HG03103 (cell line): Measurements from ENCODE around the gene PATZ1.

Source experiments
- ATAC-seq: cut with Tn5 transposase; IDR thresholded peaks from one replicate; pipeline ENCODE4 v1.9.1; 2021; ENCODE audit warnings: low read depth; ENCODE audit not compliant: unreplicated experiment

PATZ1 gene

DNA sequence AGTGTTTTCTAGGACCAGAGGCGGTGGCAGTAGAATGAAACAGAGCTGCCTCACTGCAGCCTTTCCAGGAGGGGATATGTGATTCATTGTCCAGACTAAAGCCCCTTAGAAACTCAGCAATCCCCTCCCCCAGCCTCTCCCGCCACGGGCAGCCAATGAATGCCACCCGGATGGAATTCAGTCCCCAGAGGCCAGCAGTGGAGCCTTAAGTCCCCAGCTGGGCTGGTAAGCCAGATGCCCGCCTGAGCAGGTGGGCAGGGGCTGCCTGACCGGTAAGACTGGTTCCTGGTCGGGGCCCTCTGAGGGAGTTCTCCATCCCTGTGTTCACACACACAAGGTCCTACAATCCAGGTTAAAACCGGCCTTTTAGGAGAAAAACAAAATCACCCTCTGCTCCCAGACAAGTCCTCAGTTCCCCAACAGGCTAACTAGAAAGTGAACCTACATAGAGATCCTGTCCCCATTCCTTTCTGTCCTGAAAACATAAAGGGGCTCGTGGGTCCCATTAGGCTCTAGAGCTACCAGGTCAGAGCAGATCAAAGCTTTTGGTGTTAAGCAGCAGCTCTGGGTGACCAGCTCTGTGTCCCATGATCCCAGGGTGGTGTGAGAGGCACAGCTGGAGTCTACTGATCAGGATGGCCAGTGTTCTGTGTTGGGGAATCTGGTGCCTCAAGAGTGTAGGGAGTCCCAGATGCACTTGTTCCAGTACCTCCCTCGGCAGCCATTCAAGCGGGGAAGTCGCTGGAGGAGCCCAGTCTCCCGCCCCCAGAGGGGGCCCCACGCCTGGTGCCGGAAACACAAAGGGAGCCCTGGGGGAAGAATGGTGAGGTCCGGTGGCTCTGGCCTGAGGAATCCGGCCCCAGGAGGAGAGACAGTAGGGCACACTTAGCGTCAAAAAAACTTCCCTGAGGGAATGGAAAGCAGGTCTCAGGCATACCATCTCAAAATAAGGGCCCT is 2.6 kb downstream of the PATZ1 start:
- no peak for ATAC-seq

DNA sequence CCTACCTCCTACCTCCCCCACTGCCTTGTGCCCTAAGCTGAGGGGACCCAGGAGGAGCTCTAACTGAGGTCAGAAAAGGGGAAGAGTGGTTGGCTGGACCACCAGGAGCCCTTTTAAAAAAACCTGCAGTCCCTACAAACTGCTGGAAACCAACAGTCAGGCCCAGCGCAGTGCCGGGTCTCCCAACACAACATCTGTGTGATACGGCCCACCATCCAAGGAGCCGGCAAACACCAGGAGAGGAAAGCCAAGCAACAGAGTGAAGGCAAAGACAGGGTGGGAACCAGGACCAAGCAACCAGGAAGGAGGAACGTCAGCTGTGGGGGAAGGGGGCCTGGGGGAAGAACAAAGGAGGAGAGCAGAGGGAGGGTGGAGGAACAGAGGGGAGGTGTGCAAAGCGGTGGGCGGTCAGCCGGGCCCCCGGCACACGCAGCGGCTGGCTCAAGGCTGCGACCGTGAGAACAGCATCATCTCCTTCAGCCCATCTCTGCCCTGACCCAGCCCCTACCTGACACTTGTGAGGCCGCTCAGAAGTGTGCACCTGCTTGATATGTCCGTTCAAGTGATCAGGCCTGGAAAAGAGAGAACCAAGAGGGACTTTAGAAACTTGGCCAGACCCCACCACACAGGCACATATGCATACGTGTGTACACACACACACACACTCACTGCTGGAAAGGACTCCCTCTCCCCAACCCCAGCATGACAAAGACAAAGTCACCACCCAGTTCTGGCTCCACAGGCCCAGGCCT is 3.6 kb downstream of the PATZ1 start:
- no peak for ATAC-seq

DNA sequence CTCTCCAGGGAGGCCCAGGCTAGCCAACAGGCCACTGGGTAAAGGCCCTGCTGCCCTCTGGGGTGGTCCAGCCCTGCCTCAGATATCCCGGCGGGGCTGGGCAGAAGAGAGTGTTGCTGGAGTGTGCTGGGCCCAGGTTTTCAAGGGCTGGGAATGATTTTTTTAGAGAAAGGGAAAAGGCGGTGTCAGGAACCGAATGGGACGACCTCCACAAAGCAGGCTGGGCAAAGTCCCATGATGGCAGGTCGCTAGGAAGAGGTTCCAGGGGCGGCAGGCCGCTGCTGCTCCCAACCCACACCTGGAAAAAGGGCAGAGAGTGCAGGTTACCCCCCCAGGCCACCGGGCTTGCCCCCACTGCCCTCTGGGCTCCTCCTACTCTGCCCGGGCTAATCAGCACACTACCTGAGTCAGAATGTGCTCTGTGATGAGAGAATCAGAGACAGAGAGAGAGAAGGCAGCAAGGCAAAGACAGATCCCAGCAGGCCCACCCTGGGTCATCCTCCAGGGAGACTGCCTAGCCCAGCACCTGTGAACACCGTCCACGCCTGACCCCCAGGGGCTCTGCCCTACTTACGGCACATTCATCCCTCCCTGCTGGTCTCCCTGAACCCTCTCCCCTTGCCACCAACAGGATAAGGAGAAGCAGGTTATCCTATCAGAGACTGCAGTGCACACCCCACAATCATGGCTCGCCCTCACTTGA is 4.6 kb downstream of the PATZ1 start:
- no peak for ATAC-seq

DNA sequence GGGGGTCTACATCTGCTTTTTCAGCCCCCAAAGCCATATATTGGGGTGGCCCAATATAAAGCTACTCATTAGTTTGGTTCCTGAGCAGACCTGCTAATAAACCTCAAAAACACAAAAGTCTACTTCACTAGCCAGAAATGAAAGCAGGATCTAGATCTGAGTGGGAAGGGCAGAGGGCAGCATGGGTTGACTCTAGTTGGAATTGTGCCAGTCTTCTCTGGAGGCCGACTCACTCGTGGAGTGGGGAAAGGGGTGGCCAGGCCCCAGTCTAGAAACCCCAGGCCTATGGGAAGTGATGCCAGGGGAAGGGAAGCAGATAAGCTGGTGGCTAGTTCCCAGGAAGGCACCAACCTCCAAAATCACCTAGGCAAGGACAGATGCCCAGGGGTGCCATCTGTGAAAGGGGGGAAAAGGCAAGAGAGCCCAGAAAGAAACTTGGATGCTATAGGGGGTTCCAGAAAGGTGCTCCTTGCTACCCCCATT is 5.3 kb downstream of the PATZ1 start:
- ATAC-seq, result no peak

DNA sequence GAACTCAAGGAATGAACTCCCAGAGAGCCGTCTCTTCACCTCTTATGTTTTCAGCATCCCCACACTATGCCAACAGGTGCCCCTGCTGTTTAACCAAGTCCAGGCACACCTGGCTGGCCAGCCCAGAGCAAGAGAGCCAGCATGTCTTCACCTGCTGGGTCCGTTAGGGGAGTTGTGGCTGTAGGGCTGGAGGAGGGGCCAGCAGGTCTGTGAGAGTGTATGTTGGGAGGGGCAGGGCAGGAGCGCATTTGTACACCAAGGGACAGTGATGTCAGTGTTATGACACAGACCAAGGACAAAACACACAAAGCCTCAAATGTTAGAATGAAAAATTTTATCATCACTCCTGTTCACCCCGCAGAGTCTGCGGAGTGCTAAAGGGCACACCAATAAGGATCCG is 5.8 kb downstream of the PATZ1 start:
- ATAC-seq, result no peak

DNA sequence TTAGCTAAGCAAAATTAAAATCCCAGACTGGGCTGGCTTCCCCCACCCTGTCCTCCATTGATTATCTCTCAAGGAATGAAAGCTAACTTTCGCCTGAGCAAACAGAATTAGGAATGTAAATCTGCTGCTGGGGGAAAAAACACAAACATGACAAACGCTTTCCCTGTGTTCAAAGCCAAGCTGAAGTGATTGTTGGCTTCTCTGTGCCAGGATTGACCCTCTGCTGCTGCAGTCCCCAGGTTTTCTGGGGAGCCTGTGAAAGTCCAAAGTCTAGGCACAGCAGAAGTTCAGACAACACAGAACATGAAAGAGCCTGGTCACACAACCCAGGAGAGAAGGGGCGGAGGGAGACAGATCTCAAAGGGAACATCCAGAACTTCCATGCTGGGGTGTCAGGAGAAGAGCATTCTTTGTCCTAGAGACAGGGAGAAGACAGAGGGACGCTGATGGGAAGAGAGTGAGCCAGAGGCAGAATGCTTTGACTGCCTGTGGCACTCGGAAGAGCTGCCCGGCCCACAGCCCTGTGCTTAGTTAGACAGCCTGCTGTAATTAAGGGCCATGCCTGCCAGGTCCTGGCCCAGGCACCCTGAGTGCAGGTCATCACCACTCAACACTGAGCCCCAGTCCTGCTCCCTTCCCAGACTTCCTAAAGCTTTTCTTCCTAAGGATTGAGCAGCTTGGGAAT is 6.9 kb downstream of the PATZ1 start:
- ATAC-seq, result no peak

DNA sequence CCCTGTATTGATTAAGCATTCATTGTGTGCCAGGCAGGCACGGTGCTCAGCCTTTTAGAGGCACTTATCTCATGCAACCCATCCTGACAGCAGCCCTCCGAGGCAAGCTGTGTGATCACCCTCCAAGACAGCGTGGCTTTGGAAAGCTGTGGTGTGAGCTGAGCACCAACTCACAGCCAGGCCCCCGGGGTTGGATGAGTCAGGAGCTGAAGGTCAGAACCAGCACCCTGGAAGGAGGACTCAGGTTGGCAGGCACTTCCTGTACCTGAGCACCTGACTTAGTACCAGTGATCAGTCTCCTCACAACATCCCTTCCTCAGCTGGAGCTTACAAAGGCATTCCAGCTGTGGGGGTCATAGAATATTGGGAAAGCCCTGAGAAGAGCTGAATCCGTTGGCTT is 9.0 kb downstream of the PATZ1 start:
- no peak for ATAC-seq

DNA sequence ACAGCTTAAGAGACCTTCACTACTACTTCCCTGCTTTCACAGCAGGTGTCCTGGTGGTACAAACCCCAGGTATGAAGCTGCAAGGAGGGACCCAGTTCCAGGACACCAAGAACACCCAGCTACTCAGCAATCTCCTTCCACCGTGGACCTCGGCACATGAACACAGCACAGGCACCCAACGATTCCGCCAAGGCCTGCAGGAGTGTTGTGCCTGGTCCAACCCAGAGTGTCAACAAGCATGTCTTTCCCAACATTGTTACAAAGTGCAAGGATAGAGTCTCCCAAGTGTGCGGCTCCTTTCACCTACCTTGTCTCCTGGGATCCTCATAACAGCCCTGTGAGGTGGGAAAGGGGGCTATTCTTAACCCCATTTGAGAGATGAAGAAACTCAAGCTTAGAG is 11.8 kb downstream of the PATZ1 start:
- no peak for ATAC-seq

DNA sequence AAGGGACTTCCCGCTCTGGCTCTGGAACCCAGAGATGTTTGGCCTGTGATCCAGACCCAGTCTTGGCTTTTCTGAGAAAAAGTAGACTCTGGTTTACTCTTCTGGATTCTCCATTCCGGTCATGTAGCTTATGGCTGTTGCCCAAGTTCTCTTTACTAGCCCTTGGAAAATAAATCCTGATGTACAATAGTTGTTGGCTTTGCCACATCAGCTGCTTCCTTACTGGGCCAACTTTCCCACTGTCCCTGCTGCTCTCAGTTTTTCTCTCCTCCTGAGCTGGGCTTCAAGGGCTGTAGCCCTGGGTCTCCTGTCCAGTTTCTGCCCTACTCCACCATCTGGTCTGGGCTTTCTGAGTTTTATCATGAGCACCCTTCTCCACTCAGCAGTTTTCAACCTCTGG is 12.5 kb downstream of the PATZ1 start:
- ATAC-seq, result no peak

DNA sequence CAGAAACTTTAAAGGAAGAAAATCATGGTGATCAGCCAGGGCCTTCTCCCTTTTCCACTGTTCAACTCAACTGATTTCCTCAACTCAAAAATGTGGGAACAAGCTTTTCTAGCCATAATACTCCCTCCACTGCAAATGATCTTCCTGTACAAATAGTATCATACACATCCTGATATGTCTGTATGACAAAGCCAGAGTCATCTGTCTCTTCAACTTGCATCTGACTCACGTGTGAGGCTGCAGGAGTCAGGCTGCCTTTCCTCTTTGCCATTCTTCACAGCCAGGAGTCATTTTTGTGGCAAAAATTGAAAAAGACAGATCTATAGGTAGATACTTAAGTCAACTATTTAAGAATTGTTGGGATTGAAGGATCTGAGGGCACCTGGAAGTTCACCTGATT is 13.3 kb downstream of the PATZ1 start:
- no peak for ATAC-seq

DNA sequence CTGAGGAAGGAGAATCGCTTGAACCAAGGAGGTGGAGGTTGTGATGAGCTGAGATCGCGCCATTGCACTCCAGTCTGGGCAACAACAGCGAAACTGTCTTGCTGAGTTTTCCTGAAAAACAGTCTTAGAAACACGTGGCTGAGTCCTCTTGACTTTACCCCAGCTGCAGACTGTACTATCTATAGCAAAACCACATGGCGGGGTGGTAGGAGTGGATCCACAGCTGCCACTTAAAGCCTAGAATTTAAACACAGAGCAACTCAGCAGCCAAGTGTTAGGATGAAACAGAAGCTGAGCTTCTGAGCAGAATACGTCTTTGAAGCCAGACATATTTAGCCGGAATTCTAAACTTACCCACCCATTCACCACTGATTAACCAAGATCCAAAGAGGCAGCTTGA is 14.1 kb downstream of the PATZ1 start:
- no peak for ATAC-seq

DNA sequence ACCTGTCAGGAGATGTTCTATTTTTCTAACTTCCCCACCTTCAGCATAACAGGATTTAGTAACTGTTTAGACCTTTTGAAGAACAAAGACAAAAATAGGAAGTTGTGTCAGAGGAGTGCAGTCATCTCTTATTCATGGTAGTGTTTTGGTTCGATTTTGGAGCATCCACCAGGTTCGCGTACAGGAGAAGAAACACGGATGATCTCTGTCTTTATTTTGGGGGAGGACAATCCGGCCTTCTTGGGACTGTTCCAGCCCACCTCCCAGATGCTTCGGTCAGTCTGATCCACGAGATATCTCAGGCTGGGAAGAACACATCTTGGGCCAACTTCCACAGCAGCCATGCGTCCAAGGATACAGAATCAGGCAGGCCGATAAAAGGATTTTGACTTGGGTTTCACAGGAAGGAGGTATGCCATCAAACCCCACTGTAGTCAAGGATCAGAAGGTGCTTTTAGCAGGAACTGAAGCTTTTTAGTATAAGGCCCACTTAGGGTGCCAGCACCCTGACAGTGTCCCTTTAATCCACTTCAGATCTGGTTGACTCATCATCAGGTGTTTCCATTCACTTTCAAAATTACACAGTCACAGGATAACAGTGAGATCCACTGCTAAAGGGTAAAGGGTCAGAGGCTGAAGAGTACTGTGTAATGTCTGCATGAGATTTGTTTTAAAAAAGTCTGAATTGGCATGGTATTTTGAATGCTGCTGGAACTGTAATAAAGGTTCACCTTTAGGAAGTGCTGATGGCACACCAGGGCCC is 16.5 kb downstream of the PATZ1 start:
- ATAC-seq, result no peak

DNA sequence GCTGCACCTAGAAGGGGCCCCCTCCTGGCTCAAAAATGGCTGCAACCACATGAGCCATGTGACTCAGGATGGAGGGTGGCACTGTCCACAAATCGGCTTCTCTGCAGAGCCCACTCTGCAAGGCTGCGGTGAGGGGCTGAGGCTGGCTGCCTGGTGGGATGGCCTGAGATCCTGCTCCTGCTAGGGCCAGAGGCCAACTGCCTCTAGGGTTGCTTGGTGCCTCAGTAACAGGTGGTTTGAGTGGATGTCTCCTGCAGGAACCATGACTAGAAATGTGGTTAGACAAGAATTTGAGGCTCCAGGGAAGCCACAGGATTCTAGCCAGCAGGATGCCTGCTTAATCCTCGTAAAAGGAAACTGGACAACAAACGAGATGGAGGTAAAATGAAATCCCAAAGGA is 17.1 kb downstream of the PATZ1 start:
- no peak for ATAC-seq

DNA sequence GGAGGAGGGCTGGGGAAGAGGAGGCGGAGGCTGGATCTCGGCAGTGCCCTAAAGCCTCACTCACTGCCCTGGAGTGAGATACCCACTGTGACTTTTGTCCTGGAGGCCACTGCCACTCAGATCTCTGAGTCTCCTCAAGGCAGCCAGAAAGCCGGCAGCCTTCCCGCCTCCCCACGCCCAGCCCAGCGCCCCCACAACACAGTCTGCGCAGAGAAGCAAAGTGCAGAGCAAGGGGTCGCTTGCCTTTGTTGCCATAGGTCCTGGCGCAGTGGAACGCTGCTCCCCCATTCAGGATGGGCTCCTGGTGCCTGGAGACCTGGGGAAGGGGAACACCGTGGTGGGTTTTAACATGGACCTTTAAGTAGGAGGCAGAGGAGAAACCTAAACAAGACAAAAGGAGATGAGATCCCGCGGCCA is 17.6 kb downstream of the PATZ1 start:
- ATAC-seq, result no peak

DNA sequence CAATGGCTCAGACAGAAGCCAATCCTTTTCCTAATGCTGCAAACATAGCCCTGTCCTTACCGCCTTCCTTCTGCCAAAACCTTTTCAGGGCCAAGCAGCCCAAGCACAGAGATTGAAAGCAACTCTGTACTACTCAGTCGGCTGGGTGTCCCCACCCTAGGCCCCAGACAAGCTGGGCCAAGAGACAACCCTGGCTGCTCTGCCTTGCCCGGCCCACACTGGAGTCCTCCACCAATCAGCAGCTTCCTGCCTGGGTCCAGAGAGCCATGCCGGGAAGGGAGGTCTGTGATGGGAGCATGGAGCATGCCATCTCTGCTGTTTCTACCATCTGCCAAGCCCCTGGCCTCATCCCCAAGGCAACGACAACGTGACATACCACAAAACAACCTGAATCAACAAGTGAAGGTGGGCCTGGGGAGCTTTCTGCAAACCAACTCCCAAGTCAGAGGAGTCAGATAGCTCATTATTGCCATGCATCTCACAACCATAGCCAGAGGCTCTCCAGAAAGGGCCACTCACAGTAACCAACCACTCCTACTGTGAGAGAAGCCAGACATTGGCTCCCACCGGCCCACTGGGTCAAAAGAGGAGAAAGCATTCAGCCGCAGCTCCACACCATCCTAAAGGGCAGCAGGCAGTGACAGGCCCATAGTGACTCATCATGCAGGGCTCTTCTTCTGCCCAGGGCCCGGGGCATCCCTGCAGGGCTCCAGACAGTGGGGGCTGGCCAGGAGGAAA is 18.2 kb downstream of the PATZ1 start:
- no peak for ATAC-seq

DNA sequence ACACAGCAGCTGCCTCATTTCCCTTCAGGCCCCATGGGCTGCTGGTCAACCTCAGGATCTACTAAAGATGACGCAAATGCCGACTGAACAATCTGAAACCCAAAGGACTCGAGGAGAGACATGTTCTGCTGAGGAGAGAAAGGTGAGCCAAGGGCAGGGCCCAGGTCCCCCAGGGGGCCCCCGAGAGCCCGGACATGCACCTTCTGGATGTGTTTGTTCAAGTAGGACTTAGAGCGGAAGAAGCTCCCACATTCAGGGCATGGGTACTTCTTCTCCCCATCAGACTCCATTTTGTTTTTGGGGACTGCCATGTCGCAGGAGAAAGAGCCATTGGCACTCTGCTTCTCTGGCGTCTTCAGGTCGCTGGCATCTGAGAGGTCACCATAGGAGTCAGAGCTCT is 19.3 kb downstream of the PATZ1 start:
- ATAC-seq, result no peak

DNA sequence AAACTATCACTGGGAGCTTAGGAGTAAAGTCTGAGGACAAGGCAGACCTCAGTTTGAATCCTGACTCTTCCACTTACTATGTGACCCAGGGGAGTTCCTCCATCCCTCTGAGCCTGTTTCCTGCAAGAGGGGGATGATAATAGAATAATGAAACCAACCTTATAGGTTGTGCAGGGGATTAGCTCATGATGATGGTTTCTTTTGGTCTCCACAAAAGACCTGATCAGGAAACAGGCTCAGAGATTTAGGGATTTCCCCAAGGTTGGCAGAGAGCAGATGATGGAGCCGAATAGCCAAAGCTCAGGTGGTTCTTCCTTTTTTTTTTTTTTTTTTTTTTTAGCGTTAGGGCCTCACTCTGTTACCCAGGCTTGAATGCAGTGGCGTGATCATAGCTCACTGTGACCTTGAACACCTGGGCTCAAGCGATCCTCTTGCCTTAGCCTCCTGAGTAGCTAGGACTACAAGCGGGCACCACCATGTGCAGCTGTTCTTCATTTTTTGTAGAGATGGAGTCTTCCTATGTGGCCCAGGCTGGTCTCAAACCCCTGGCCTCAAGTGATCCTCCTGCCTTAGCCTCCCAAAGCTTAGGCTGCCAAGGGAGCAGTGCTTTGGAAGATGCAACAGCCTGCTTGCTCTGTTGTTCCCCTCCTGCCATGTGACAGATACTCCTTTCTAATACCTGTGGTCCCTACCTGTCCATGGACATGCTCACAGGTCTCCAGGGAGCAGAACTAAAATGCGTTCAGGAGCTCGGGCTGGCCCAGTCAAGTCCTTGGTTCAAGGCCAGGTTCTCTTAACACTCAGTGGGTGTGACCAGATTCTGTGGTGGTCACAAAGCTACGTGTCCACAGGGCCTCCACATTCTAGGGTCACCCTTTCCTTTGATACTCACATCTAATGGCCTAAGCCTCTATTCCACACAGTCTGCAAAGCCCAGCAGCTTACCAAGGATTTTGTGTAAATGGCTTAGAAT is 22.3 kb downstream of the PATZ1 start:
- no peak for ATAC-seq

DNA sequence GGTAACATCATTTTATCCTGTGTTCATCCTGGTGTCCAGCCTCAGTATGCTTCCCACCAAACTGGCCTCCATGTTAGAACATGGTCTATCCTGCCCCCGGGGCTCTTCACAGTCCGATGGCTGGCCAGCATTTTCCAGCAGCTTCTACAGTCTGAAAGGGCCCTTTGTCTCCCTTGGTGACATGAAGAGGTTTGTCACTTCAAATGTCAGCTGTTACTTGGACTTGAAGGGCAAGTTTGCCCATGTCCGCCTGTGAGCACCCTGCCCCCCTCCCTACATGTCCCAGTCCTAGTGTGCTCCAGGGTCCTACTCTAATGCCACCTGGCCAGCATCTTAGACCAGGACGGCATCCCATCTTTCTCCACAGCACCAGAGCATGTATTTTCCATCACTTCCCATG is 24.7 kb downstream of the PATZ1 start:
- no peak for ATAC-seq
